CD4-positive, alpha-beta T cell treated with Interleukin-4 for 1 hour (primary cell): Measurements from ENCODE around the gene GSTP1.

Experiments
- DNase-seq, 2 donors: peaks; one replicate each; pipeline ENCODE4 v3.0.0-alpha.2; 2020 to 2022

GSTP1 gene

DNA sequence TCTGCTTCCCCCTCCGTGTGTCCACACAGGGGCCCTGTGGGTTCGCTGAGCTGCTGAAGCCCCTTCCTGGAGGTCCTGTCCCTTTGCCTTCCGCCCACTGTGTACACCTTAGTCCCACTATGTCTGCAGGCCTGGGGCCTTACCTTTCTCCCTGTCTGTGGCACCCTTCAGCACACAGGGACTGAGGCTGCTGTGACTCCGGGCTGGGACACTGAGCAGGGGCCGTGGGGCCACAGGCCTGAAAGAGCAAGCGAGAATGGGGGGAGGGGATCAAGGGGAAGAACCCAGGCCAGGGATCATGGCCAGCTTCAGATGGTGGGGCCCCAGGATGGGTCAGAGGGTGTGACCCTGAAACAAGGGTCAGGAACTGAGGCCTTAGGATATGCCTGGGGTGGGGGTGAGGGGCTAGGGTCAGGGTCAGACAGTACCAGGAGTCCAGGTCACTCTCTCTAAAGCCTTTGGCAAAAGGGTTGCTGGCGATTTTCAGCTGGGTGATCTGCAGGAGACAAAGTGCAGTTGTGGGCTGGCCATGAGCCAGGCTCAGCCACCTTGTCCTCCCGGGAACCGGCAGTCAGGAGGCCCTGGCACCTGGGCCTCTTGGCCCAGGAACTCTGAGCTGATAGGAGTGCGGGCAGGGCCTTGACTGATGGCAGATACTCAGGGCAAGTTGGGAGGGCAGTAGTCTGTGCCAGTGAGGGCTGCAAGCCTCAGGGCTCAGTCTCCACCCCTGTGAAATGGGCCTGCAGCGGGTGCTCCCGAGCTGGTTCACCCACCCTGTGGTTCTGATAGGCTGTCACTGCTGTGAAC is 48.8 kb downstream of the GSTP1 start:
- no peak for DNase-seq

DNA sequence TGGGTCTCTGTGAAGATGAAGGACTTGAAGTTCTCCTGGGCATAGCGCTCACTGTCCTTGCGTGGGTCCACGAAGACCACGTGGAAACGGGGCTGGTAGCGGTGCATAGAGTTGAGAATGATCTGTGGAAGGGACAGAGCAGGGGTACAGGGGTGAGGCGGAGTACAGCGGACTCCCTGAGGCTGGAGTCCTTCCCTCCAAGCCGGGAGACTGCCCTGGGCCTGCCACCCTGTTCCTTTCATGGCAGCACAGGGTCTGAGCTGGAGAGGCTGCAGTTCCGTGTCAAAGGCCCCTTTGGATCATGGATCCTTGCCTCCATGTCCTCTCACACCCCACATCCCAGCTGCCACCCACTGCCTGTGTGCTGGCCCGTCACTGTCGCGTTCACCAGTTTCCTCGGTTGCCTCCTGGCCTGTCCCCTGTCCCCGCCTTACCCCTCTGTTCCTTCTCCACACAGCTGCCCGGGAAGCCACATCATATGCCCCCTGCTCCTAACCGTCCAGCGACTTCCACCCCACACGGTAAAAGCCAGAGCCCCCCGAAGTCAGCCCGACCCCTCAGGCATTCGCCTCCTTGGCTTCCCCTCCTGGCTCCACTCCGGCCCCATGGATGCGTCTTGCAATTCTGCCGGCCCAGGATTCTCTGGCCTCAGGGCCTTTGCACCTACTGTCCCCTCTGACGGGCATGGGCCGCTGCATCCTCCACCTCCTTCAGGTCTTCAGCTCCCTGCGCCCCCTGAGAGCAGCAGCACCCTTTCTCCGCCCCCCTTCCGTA is 49.6 kb downstream of the GSTP1 start:
- DNase-seq, result no peak

DNA sequence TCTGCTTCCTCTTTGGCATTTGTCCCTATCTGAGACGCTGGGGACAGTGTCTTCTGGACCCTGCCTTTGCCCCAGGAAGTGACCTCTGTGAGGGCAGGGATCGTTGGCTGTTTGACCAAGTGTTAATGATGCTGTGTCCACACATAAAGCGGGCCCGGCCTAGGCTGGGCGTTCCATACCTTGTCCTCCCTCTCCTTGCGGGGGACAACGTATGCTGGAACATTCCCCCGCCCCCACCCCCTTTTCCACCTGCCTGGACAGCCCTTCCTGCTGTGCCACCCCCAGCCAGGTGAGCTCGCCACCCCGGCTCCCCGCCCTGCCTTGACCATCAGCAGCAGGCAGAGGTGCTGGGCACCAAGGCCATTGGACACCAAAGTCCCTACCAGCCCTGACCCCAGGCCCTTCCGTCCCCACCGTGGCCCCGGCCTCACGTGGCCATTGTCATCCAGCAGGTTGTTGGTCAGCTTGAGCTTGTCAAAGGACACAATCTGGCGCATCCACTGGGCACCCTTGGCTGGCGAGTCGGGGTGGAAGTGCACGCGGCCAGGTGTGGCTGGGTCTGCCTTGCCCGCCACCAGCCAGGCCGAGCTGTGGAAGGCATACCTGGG is 50.2 kb downstream of the GSTP1 start:
- DNase-seq, result no peak

DNA sequence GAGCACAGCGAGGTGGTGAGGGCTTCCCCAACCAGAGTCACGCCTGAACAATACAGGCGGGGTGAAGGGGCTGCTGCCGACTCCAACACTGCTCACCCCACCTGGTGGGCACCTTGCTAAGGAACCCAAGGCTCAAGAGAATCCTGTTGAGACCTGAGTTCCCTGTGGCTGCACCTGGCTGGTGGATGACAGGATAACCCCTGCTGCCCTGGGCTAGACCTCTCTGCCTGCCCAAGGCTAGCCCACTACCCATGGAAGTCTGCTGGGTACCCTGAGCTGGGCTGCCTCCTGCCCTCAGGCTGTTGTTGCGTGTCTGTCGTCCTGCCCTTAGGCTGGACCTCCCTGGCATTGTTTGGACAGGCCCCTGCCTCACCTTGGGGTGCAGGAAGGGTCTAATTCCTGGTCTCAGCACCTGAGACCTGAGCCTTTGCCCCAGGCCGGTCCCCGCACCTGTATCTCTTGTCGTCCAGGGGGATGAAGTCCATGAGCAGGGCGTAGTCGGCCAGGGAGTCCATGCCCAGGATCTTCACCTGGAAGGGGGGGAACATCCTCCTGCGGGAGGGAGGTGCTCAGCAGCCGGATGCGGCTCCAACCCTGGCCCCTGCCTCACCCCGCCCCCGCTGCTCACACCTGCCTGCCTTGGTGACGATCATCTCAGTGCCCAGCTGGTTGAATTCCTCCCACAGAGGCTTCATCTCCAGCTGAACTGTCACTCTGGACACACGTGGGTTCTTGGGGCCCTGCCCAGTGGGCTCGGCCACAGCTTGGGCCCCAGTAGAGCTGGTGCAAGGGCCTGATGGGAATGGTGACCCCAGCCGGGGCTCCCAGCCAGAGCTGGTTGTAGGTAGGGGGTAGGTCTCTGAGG is 51.0 kb downstream of the GSTP1 start:
- no peak for DNase-seq

DNA sequence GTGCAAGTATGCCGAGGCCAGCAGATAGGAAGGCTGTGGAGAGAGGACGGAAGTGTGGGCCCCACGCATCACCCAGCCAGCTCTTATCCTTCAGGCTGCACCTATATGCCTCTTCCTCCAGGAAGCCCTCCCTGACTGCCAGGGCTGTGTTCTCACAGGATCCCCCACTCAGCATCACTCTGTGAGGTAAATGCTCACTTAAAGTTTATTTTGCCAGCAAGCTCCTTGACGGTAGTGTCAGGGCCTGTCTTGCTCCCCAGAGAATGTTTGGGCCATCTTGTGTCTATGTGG is 51.6 kb downstream of the GSTP1 start:
- no peak for DNase-seq
